H1 (cell line): ENCODE measurements around the gene KRT24.

ENCODE experiments used
- BRCA1 ChIP-seq: IDR thresholded peaks from 2 replicates; pipeline ENCODE4 v1.6.1; 2012; ENCODE audit warnings: low read depth, low read length, improper control_type of control experiment
- PHF8 ChIP-seq: fragments of 200-600 bp; sonication (generic); conservative IDR thresholded peaks from 2 replicates; pipeline ENCODE4 v1.7.1; 2012; ENCODE audit warnings: low read depth, mild to moderate bottlenecking, inconsistent platforms, low read length, moderate library complexity
- POLR2AphosphoS5 ChIP-seq: IDR thresholded peaks from 2 replicates; pipeline ENCODE4 v1.6.1; 2011; ENCODE audit warnings: low read depth, low read length
- RNF2 ChIP-seq: fragments of 200-900, 300-1000 bp; sonication (generic); IDR thresholded peaks from 2 replicates; pipeline ENCODE4 v1.7.1; 2016; ENCODE audit warnings: borderline replicate concordance, low read depth, mild to moderate bottlenecking, antibody characterized with exemption, low read length; ENCODE audit not compliant: poor library complexity, severe bottlenecking; ENCODE audit errors: missing control alignments
- TF ChIP-seq, protein P1 (sequence below), 3 experiments: IDR thresholded peaks; 1 replicate in 2 of 3; 2 replicates in 1 of 3; pipeline versions ENCODE4 v1.5.1 to v1.6.1; 2011; ENCODE audit warnings: low read length in 3 of 3, mild to moderate bottlenecking in 3 of 3, inconsistent platforms in 2 of 3, low read depth in 1 of 3, moderate library complexity in 1 of 3; ENCODE audit not compliant: insufficient read depth in 1 of 3; ENCODE audit errors: control extremely low read depth in 1 of 3
- TF ChIP-seq, protein P2 (sequence below): IDR thresholded peaks from 2 replicates; pipeline ENCODE4 v1.6.1; 2012; ENCODE audit warnings: low read length, inconsistent platforms

DNA sequence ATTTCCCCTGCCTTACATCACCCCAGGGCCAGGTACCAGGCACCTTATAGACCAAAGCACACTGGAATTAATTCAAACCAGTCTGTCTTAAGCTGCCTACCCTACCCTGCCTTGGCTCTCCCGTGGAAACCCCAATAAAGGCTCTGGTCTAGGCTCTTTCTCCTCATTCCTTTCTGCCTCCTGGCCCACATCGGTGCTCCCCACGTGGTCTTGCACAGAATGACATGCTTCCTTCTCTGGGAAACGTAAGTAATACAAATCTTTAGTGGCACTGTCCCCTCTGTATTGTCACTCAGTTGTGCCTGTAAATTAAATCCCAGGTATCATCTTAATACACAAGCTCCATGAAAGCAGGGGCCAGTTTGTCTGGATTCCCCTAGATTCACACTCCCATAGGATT is 35.0 kb upstream of the KRT24 start:
- TF ChIP-seq, protein P1, sequence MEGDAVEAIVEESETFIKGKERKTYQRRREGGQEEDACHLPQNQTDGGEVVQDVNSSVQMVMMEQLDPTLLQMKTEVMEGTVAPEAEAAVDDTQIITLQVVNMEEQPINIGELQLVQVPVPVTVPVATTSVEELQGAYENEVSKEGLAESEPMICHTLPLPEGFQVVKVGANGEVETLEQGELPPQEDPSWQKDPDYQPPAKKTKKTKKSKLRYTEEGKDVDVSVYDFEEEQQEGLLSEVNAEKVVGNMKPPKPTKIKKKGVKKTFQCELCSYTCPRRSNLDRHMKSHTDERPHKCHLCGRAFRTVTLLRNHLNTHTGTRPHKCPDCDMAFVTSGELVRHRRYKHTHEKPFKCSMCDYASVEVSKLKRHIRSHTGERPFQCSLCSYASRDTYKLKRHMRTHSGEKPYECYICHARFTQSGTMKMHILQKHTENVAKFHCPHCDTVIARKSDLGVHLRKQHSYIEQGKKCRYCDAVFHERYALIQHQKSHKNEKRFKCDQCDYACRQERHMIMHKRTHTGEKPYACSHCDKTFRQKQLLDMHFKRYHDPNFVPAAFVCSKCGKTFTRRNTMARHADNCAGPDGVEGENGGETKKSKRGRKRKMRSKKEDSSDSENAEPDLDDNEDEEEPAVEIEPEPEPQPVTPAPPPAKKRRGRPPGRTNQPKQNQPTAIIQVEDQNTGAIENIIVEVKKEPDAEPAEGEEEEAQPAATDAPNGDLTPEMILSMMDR (IDR thresholded peaks at IDR 0.05; ENCODE audit: control extremely low read depth in 1 of 3, insufficient read depth in 1 of 3, low read depth in 1 of 3, low read length in 3 of 3) = no peak
- TF ChIP-seq, protein P2, sequence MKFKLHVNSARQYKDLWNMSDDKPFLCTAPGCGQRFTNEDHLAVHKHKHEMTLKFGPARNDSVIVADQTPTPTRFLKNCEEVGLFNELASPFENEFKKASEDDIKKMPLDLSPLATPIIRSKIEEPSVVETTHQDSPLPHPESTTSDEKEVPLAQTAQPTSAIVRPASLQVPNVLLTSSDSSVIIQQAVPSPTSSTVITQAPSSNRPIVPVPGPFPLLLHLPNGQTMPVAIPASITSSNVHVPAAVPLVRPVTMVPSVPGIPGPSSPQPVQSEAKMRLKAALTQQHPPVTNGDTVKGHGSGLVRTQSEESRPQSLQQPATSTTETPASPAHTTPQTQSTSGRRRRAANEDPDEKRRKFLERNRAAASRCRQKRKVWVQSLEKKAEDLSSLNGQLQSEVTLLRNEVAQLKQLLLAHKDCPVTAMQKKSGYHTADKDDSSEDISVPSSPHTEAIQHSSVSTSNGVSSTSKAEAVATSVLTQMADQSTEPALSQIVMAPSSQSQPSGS = no peak
- TF ChIP-seq POLR2AphosphoS5 = no peak
- no peak for TF ChIP-seq PHF8
- TF ChIP-seq BRCA1 = no peak
- no peak for TF ChIP-seq RNF2
